Measurements from ENCODE around the gene MKLN1.
"Not testable (repeated sequence)": the region's sequence is repeated elsewhere in the genome, so short reads cannot be mapped to it uniquely, and the experiment has no call there.

The MKLN1 gene

GRCh38 chr7:131503639-131504038, 176.0 kb downstream of the MKLN1 start:
- FAIRE-seq: no peak

- no peak for FAIRE-seq
Measured at GRCh38 chr7:131504157-131504899, 176.7 kb downstream of the MKLN1 start.

- FAIRE-seq: not testable (repeated sequence)
Measured at GRCh38 chr7:131505037-131505620, 177.5 kb downstream of the MKLN1 start.

GRCh38 chr7:131505636-131506557, 178.2 kb downstream of the MKLN1 start:
- FAIRE-seq: no peak

- no peak for FAIRE-seq
Measured at GRCh38 chr7:131506597-131506996, 178.9 kb downstream of the MKLN1 start.

- no peak for FAIRE-seq
Measured at GRCh38 chr7:131507592-131508331, 180.1 kb downstream of the MKLN1 start.

GRCh38 chr7:131508754-131509486, 181.2 kb downstream of the MKLN1 start:
- no peak for FAIRE-seq

GRCh38 chr7:131509781-131510180, 182.1 kb downstream of the MKLN1 start:
- FAIRE-seq: no peak

GRCh38 chr7:131511071-131511470, 183.4 kb downstream of the MKLN1 start:
- no peak for FAIRE-seq

- no peak for FAIRE-seq
Measured at GRCh38 chr7:131511774-131512535, 184.3 kb downstream of the MKLN1 start.

GRCh38 chr7:131513245-131514061, 185.8 kb downstream of the MKLN1 start:
- no peak for FAIRE-seq

- not testable (repeated sequence) for FAIRE-seq
Measured at GRCh38 chr7:131515471-131515870, 187.8 kb downstream of the MKLN1 start.

- no peak for FAIRE-seq
Measured at GRCh38 chr7:131517218-131517923, 189.7 kb downstream of the MKLN1 start.

GRCh38 chr7:131518626-131519025, 190.9 kb downstream of the MKLN1 start:
- no peak for FAIRE-seq

GRCh38 chr7:131521651-131522163, 194.0 kb downstream of the MKLN1 start:
- no peak for FAIRE-seq

GRCh38 chr7:131522325-131522930, 194.8 kb downstream of the MKLN1 start:
- no peak for FAIRE-seq

GRCh38 chr7:131524115-131524514, 196.4 kb downstream of the MKLN1 start:
- FAIRE-seq: no peak

- no peak for FAIRE-seq
Measured at GRCh38 chr7:131524703-131525102, 197.0 kb downstream of the MKLN1 start.

- no peak for FAIRE-seq
Measured at GRCh38 chr7:131525820-131526219, 198.1 kb downstream of the MKLN1 start.

All from G401.6 (cell line).